ENCODE results near the gene BCL2L12.

BCL2L12 gene

DNA sequence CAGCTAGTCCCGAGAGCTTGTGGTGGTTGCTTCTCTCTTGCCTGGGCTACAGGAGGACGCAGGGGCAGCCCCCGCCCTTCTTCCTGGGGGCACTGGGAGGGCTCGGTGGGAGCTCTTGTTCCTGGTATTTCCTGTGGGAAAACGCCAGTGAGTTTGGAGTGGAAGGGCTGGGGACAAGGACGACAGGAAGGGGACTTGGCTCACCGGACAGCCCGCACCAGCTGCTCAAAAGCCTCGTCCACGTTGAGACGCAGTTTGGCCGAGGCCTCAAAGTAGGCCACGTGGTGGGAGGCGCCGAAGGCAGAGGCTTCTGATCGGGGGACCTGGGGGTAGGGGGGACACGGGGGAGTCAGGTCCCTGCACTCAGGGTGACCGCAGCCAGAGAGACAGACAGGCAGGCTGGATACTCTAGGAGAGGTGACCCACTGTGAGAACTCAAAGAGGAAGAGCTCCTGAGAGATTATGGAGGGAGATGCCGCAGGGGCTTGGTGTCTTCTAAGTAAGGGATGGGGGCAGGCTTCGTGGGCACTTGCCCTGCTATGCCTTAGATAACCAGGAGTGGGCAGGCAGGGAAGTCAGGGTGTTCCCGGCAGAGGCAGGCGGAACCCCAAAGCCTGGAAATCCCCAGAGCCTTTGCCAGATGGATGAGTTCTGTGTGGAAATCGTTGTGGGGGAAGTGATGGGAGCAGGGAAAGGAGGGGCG, 30.1 kb upstream of the BCL2L12 start:
- no peak for DNase-seq
- H2BK5ac ChIP-seq (ENCODE audit: low read length): no peak overlapping the region
- no peak overlapping the region for H4K8ac ChIP-seq (ENCODE audit: low read depth, low read length)
- H2AK5ac ChIP-seq (ENCODE audit: low read length): no peak overlapping the region
- WGBS (ENCODE audit: extremely low coverage, insufficient coverage, low lambda C conversion rate): no CpG with 5 or more reads among the region's 24 CpGs
- H3K4me1 ChIP-seq (ENCODE audit: control insufficient read depth, low read depth, low read length): no peaks in the 10 kb centered on the region
- H3K79me1 ChIP-seq (ENCODE audit: low read length): no peaks in the 10 kb centered on the region
- H3K27me3 ChIP-seq (ENCODE audit: insufficient read depth, low read length, poor library complexity): no peaks in the 10 kb centered on the region
- H4K5ac ChIP-seq (ENCODE audit: low read length): no peak overlapping the region
- H2BK120ac ChIP-seq (ENCODE audit: low read depth, low read length): no peak overlapping the region
- H3K18ac ChIP-seq (ENCODE audit: low read length): no peak overlapping the region
- no peak overlapping the region for H3K4me2 ChIP-seq (ENCODE audit: low read length)
- H3K4ac ChIP-seq (ENCODE audit: low read depth, low read length): no peak overlapping the region
- no peaks in the 10 kb centered on the region for H3K79me2 ChIP-seq (ENCODE audit: control insufficient read depth, insufficient read depth, low read length)
- H3K56ac ChIP-seq (ENCODE audit: low read length): no peak overlapping the region
- H3K9ac ChIP-seq (ENCODE audit: low read length): no peak overlapping the region
- H3K36me3 ChIP-seq (ENCODE audit: control insufficient read depth, insufficient read depth, low read length): no peaks in the 10 kb centered on the region
- H3K27ac ChIP-seq (ENCODE audit: low read depth, low read length): no peak overlapping the region
- no peak overlapping the region for H2BK15ac ChIP-seq (replicated peaks; ENCODE audit: low read depth)
- H3K4me3 ChIP-seq (ENCODE audit: low read length): no peak overlapping the region
- H3K23ac ChIP-seq (ENCODE audit: low read length): no peak overlapping the region

DNA sequence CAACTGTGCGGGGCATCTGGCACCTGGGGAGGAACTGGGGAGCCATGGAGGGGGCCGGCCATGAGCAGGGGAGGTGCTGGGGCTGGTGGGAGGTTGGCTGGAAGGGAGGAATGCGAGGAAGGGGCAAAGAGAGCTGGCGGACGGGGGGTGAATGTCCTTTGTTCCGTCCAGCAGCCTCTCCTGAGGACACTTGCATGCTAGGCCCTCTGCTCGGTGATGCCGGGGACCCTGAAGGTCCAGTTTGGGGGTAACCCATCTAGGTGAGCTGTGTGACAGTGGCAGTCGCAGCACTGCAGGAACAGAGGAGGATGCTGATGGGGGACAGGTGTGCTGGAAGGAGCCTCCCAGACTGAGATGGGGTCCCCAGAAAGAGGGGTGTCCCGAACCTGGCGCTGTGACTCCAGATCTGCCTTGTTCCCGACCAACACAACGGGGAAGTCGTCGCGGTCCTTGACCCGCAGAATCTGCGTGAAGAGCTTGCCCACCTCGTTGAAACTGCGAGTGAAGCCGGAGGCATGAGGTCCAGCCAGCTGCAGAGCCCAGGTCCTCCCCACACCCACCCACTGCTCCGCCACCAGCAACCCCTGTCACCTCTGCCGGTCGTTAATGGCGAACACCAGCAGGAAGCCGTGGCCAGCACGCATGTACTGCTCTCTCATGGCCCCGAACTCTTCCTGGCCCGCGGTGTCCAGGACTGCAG, 29.4 kb upstream of the BCL2L12 start:
- Histone ChIP-seq H3K23ac (ENCODE audit: low read length) (no peak overlapping the region), H4K8ac (ENCODE audit: low read depth, low read length) (no peak overlapping the region), H3K4me1 (ENCODE audit: control insufficient read depth, low read depth, low read length) (peaks cover 2% of the 10 kb centered on the region), H3K27ac (ENCODE audit: low read depth, low read length) (no peak overlapping the region), H2AK5ac (ENCODE audit: low read length) (no peak overlapping the region), H3K4me3 (ENCODE audit: low read length) (no peak overlapping the region), H3K4me2 (ENCODE audit: low read length) (no peak overlapping the region), H3K9ac (ENCODE audit: low read length) (no peak overlapping the region), H3K79me2 (ENCODE audit: control insufficient read depth, insufficient read depth, low read length) (no peaks in the 10 kb centered on the region), H3K27me3 (ENCODE audit: insufficient read depth, low read length, poor library complexity) (no peaks in the 10 kb centered on the region), H2BK15ac (replicated peaks; ENCODE audit: low read depth) (no peak overlapping the region), H3K18ac (ENCODE audit: low read length) (no peak overlapping the region), H3K79me1 (ENCODE audit: low read length) (no peaks in the 10 kb centered on the region), H3K36me3 (ENCODE audit: control insufficient read depth, insufficient read depth, low read length) (no peaks in the 10 kb centered on the region), H3K4ac (ENCODE audit: low read depth, low read length) (no peak overlapping the region), H4K5ac (ENCODE audit: low read length) (no peak overlapping the region), H2BK120ac (ENCODE audit: low read depth, low read length) (no peak overlapping the region), H3K56ac (ENCODE audit: low read length) (no peak overlapping the region), H2BK5ac (ENCODE audit: low read length) (no peak overlapping the region)
- no peak for DNase-seq
- no CpG with 5 or more reads among the region's 30 CpGs for WGBS (ENCODE audit: extremely low coverage, insufficient coverage, low lambda C conversion rate)

DNA sequence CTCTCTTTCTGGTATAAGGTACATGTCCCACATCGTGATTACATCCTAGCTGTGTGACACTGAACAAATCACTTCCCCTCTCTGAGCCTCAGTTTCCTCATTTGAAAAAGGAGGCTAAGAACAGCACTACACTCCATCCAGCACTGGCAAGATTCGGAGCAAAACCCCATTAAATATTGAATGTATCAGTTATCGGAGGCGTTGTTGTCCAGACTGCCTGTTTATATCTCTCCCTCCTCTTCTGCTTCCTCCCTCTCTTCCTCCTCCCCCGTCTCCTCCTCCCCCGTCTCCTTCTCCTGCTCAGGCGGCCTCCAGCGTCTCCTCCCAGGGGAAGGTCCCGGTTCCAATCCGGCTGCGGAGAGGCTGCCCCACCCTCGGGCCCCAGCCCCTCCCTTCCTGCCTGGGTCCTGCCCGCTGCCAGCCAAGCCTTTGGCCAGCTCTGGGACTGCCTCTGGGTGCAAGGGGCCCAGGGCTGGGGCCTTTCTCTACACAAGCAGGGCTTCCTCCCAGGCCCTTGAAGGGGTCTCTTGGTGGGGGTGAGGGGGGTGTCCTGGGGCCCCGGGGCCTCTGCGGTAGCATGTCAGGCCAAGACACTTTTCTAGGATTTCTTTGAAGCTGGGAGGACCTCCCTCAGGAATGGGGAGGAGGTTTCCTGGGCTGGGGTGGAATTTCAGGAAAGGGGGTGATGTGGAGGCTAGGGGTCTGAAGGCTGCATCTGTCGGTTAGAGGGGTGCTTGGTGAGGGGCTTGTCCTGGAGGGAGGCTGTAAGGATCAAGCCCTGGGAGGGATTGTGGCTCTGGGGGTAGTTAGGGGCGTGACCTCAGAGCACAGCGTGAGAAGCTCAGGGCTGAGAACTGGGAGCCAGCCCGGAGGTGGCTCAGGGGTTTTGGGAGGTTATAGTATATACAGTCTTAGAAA, 27.7 kb upstream of the BCL2L12 start:
- Histone ChIP-seq H4K5ac (ENCODE audit: low read length) (no peak overlapping the region), H3K4me3 (ENCODE audit: low read length) (no peak overlapping the region), H2BK5ac (ENCODE audit: low read length) (no peak overlapping the region), H2AK5ac (ENCODE audit: low read length) (no peak overlapping the region), H3K79me1 (ENCODE audit: low read length) (peaks cover 4% of the 10 kb centered on the region), H3K27ac (ENCODE audit: low read depth, low read length) (peak overlapping the region; percentile 27), H2BK120ac (ENCODE audit: low read depth, low read length) (peak overlapping the region; percentile 47), H4K8ac (ENCODE audit: low read depth, low read length) (no peak overlapping the region), H3K23ac (ENCODE audit: low read length) (no peak overlapping the region), H3K4ac (ENCODE audit: low read depth, low read length) (peak overlapping the region; percentile 83), H3K4me2 (ENCODE audit: low read length) (peak overlapping the region; percentile 13), H3K4me1 (ENCODE audit: control insufficient read depth, low read depth, low read length) (peaks cover 2% of the 10 kb centered on the region), H3K36me3 (ENCODE audit: control insufficient read depth, insufficient read depth, low read length) (no peaks in the 10 kb centered on the region), H2BK15ac (replicated peaks; ENCODE audit: low read depth) (peak overlapping the region; percentile 41), H3K9ac (ENCODE audit: low read length) (peak overlapping the region; percentile 37), H3K18ac (ENCODE audit: low read length) (peak overlapping the region; percentile 94), H3K79me2 (ENCODE audit: control insufficient read depth, insufficient read depth, low read length) (peaks cover 8% of the 10 kb centered on the region), H3K27me3 (ENCODE audit: insufficient read depth, low read length, poor library complexity) (no peaks in the 10 kb centered on the region), H3K56ac (ENCODE audit: low read length) (peak overlapping the region; percentile 75)
- peak; percentile 70 for DNase-seq
- WGBS (ENCODE audit: extremely low coverage, insufficient coverage, low lambda C conversion rate): no CpG with 5 or more reads among the region's 19 CpGs

DNA sequence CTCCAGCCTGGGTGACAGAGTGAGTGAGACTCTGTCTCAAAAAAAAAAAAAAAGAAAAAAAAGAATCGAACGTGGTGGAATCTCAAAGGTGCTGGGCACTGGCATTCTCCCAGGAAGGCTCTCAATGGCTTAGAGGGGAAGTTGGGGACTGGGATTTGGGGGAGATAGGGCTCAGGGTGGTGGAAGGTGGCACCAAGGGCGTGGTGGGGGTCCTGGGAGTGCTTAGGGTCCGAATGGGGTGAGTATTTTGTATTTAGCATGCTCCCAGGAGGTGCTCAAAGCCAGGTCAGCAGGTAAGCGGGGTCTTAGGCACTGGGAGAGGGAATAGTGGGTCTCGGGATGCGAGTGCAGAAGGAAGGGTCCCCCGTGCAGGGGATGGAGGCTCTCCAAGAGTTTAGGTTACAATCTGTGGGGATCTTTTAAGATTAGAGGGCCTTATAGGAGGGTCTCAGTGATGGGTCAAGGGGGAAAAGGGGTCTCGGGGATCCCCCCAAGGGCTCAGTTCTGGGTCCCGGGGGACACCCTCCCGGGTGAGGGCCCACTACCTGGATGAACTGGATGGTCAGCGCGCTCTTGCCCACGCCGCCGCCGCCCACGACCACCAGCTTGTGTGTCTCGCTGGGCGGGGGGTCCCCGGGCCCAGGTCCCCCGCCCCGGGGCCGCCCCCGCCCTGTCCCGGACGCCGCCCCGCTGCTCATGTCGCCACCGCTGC, 26.2 kb upstream of the BCL2L12 start:
- Histone ChIP-seq H3K79me2 (ENCODE audit: control insufficient read depth, insufficient read depth, low read length) (peaks cover 23% of the 10 kb centered on the region), H2BK120ac (ENCODE audit: low read depth, low read length) (peak overlapping the region; percentile 28), H3K36me3 (ENCODE audit: control insufficient read depth, insufficient read depth, low read length) (no peaks in the 10 kb centered on the region), H3K27me3 (ENCODE audit: insufficient read depth, low read length, poor library complexity) (no peaks in the 10 kb centered on the region), H3K23ac (ENCODE audit: low read length) (no peak overlapping the region), H3K79me1 (ENCODE audit: low read length) (peaks cover 15% of the 10 kb centered on the region), H3K4ac (ENCODE audit: low read depth, low read length) (peak overlapping the region; percentile 49), H3K4me3 (ENCODE audit: low read length) (peak overlapping the region; percentile 31), H3K18ac (ENCODE audit: low read length) (peak overlapping the region; percentile 80), H3K4me2 (ENCODE audit: low read length) (peak overlapping the region; percentile 74), H2AK5ac (ENCODE audit: low read length) (no peak overlapping the region), H3K56ac (ENCODE audit: low read length) (peak overlapping the region; percentile 80), H3K9ac (ENCODE audit: low read length) (peak overlapping the region; percentile 68), H3K27ac (ENCODE audit: low read depth, low read length) (peak overlapping the region; percentile 41), H2BK15ac (replicated peaks; ENCODE audit: low read depth) (no peak overlapping the region), H4K8ac (ENCODE audit: low read depth, low read length) (peak overlapping the region; percentile 8), H4K5ac (ENCODE audit: low read length) (no peak overlapping the region), H2BK5ac (ENCODE audit: low read length) (no peak overlapping the region), H3K4me1 (ENCODE audit: control insufficient read depth, low read depth, low read length) (peaks cover 2% of the 10 kb centered on the region)
- WGBS (ENCODE audit: extremely low coverage, insufficient coverage, low lambda C conversion rate): no CpG with 5 or more reads among the region's 31 CpGs
- DNase-seq: no peak

DNA sequence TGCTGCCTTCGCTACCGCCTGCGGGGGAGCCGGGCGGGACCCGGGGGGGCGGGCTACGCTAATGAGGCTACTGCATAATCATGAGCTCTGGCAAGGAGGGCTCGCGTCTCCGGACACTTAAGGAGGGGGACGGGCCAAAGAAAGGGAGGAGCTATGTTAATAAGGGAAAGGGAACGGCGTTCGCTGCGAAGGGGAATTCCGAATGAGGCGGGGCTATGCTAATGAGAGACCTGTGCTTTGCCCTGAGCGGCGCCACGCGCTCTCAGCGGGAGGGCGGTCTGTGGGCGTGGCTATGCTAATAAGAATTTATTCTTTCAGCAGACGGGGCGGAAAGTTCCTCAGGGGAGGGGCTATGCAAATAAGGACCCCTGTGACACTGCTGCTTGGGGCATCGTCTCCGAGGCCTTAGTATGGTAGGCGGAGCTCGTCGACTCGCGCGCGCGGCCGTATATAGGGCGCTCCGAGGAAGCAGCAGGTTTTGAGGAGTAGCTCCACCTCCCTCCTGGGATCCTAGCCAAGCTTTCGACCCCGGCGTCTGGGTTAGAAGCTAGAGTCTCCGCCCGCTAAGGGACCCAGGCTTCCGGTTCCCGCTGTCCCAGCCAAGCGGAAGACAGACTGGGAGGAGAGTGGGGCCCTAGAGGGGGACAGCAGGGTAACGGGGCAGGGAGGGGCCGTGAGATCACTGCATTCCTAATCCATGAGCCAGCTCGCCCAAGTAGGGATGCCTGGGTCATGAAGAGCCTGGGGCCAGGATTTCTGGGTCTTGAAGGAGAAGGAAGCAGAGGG, 25.4 kb upstream of the BCL2L12 start, which contains the start of gene RRAS:
TSS of gene RRAS (minus strand) at position 31 of the 786 bp plus-strand sequence. CDS start 45 bp downstream, outside the sequence.
- H4K8ac ChIP-seq (ENCODE audit: low read depth, low read length): peak within 1 kb of the TSS; percentile 8
- peak within 1 kb of the TSS; percentile 95 for H3K56ac ChIP-seq (ENCODE audit: low read length)
- H3K4me3 ChIP-seq (ENCODE audit: low read length): peak within 1 kb of the TSS; percentile 31
- DNase-seq: peak; percentile 100
- no peak within 1 kb of the TSS for H3K23ac ChIP-seq (ENCODE audit: low read length)
- H3K4me1 ChIP-seq (ENCODE audit: control insufficient read depth, low read depth, low read length): peaks cover 2% of the 10 kb centered on the region
- peak within 1 kb of the TSS; percentile 92 for H3K4ac ChIP-seq (ENCODE audit: low read depth, low read length)
- peak within 1 kb of the TSS; percentile 88 for H3K18ac ChIP-seq (ENCODE audit: low read length)
- no CpG with 5 or more reads among the region's 51 CpGs for WGBS (ENCODE audit: extremely low coverage, insufficient coverage, low lambda C conversion rate)
- peak within 1 kb of the TSS; percentile 80 for H3K4me2 ChIP-seq (ENCODE audit: low read length)
- H4K5ac ChIP-seq (ENCODE audit: low read length): peak within 1 kb of the TSS; percentile 86
- H2BK5ac ChIP-seq (ENCODE audit: low read length): peak within 1 kb of the TSS; percentile 82
- no peaks in the 10 kb centered on the region for H3K27me3 ChIP-seq (ENCODE audit: insufficient read depth, low read length, poor library complexity)
- H2BK15ac ChIP-seq (replicated peaks; ENCODE audit: low read depth): no peak within 1 kb of the TSS
- peaks cover 29% of the 10 kb centered on the region for H3K79me2 ChIP-seq (ENCODE audit: control insufficient read depth, insufficient read depth, low read length)
- H2BK120ac ChIP-seq (ENCODE audit: low read depth, low read length): peak within 1 kb of the TSS; percentile 62
- peak within 1 kb of the TSS; percentile 84 for H3K9ac ChIP-seq (ENCODE audit: low read length)
- H3K36me3 ChIP-seq (ENCODE audit: control insufficient read depth, insufficient read depth, low read length): no peaks in the 10 kb centered on the region
- peaks cover 19% of the 10 kb centered on the region for H3K79me1 ChIP-seq (ENCODE audit: low read length)
- peak within 1 kb of the TSS; percentile 97 for H3K27ac ChIP-seq (ENCODE audit: low read depth, low read length)
- peak within 1 kb of the TSS; percentile 59 for H2AK5ac ChIP-seq (ENCODE audit: low read length)
